ENCODE data around the gene PTTG1IP.
A peak's percentile ranks its signal among the peaks of the same experiment; 100 is the strongest.

- no peak for TF ChIP-seq ELK1 (IDR thresholded peaks at IDR 0.05; ENCODE audit: borderline replicate concordance, low read depth, low read length)
- TF ChIP-seq MXI1 (IDR thresholded peaks at IDR 0.05; ENCODE audit: borderline replicate concordance, low read depth, low read length) = no peak
- TF ChIP-seq, protein P1, sequence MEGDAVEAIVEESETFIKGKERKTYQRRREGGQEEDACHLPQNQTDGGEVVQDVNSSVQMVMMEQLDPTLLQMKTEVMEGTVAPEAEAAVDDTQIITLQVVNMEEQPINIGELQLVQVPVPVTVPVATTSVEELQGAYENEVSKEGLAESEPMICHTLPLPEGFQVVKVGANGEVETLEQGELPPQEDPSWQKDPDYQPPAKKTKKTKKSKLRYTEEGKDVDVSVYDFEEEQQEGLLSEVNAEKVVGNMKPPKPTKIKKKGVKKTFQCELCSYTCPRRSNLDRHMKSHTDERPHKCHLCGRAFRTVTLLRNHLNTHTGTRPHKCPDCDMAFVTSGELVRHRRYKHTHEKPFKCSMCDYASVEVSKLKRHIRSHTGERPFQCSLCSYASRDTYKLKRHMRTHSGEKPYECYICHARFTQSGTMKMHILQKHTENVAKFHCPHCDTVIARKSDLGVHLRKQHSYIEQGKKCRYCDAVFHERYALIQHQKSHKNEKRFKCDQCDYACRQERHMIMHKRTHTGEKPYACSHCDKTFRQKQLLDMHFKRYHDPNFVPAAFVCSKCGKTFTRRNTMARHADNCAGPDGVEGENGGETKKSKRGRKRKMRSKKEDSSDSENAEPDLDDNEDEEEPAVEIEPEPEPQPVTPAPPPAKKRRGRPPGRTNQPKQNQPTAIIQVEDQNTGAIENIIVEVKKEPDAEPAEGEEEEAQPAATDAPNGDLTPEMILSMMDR (conservative IDR thresholded peaks at IDR 0.05; ENCODE audit: low read depth, low read length) = peak; percentile 40
- no peak for TF ChIP-seq POLR2A (IDR thresholded peaks at IDR 0.05; ENCODE audit: low read depth, low read length)
These were observed 73.4 kb downstream of the PTTG1IP start for GRCh38 chr21:44800103-44800502.

Measured in IMR-90 (cell line).